ENCODE measurements around the gene RFTN2.
"Not testable (repeated sequence)": the region's sequence is repeated elsewhere in the genome, so short reads cannot be mapped to it uniquely, and the experiment has no call there.

RFTN2 gene, protein sequence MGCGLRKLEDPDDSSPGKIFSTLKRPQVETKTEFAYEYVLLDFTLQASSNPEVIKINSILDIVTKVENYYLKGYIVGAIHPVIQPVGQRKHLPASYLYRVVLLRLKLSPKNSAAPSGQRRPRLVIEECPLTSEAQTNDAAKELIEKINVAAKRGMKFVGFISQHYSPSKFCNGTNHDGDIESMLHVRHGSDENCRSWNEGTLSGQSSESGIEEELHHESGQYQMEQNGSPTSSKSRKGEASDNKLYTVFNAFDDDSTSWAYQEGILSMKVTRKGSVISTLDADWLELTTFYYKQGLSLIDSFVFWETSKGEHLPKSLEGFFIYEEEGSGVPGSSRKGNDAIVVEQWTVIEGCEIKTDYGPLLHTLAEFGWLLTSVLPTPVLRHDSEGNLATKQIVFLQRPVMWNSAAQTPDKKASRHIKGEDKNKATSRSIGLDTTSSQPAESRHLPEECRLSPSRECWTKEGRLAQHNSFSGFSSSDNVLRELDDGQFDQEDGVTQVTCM

DNA sequence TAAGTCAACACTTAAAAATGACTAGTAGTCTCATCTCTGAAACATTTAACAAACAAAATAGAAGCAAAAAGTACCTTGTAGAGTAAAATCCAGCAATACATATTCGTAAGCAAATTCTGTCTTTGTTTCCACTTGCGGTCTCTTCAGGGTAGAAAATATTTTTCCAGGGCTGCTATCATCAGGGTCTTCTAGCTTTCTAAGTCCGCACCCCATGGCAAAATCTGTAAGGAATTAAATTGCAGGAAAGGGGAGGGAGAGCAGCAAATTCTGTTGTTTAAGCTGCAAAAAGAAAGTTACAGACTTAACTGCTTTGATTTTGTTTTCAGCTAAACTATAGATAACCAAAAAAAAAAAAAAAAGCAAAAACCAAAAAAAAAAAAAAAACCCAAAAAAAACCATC lies at the start of gene RFTN2:
Gene RFTN2, minus strand, starts transcription at position 342 of the 400 bp plus-strand sequence. Its CDS starts 129 bp downstream, at position 213.
- no peak for DNase-seq

DNA sequence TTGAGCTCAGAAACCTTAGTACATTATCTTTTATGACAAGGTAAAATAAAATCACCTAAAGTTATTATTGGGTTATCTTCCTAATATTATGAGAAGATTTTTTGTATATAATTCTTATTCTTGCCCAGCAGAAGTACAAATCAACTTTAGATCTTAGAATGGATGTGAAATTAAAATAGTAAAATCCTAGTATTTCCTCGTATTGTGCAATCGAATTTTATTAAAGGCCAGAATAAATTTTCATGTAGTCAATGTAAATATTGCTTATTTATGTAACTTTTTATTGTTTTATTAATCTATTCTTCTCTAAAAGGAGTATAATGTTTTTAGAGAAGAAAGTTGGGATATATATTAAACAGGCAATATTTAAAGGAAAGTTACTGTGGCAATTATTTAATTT lies 42.5 kb upstream of the RFTN2 start:
- no peak for DNase-seq

DNA sequence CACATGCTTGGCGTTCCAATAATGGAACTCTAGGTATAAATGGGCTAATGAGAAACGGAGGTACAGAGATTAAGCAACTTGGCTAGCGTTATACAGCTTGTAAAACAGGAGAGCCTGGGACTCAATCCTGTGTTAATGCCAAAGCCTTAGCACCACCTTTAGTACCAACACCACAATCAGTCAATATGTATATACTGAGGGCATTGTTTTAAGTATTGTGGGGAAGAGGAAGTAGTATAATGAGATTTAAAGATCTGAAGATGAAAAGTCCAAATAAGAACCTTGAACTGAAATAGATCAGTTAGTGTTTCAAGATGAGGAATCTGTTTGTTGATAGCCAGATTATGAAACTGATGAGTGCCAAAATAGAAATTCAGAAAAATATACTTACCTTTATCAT lies 37.9 kb upstream of the RFTN2 start:
- no peak for DNase-seq

DNA sequence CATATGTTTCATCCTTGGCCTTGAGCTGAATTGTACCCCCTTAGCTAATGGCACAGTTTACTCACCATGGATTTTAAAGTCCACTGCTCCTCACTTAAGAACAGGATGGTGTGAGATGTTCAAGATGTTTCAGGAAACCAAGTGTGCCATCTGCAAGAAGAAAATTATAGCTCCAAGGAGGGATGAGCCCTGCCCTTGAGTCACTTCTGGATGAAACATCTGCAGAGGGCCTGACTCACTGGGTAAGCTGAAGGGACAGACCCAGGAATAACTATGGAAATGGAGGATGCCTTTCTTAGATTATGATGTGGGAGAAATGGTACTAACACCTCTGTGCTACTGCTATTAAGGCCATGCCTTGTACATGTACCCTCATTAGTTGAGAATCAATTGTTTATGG lies 36.2 kb upstream of the RFTN2 start:
- no peak for DNase-seq

DNA sequence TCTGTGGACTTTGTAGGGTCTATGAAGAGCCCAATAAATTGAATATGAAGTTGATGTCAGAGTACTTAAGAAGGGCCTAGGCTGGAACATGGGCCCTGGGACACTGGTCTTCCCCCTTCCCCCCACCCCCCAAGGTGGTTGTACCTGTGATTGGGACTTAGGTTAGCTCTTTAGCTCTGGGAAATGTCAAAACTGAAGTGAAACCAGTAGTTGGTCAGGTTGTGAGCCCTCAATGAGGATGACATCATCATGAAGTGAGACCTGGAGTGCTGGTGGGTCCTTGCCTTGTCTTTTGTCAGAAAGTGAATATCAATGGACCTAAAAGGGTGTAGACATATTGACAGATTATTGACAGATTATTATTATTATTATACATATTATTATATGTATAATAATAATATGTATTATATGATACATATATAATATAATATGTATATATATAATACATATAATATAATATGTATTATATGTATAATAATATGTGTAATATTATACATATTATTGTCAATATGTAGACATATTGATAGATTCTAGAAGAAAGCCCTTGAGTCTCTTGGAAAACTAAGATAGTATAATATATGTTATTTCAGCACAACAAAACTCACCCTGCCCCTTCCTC lies 35.1 kb upstream of the RFTN2 start:
- peak in 1 of 2 donors; percentile 6 for DNase-seq

DNA sequence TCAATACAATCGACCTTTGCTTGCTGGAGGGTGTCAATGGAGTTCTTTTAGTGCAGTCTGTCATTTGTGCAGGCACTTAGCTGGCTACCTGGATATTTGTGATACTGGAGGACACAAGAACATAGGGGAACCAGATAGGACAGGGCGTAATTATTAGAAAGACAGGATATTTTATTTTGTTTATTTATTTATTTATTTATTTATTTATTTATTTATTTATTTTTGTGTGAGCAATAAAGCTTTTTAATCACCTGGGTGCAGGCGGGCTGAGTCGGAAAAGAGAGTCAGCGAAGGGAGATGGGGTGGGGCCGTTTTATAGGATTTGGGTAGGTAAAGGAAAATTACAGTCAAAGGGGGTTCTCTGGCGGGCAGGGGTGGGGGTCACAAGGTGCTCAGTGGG lies 33.8 kb upstream of the RFTN2 start:
- DNase-seq: not testable (repeated sequence)

DNA sequence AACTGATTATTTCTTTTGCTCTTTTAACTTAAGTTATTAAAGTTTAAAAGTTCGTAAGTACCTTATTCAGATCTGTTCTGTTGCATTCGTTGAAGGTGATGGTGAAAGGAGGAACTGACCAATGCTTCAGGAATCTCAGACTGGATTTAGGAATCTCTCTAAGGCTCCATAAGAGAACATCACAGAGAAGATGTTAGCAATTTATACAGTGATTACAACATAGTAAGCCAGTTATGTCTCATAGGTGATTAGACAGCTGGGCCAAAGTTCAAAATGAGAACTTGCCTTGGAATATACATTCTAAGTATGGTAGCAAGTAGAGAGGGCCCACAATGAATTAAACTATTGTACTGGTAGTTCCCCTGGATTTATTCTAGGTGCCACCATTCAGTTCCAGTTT lies 32.9 kb upstream of the RFTN2 start:
- DNase-seq: no peak

DNA sequence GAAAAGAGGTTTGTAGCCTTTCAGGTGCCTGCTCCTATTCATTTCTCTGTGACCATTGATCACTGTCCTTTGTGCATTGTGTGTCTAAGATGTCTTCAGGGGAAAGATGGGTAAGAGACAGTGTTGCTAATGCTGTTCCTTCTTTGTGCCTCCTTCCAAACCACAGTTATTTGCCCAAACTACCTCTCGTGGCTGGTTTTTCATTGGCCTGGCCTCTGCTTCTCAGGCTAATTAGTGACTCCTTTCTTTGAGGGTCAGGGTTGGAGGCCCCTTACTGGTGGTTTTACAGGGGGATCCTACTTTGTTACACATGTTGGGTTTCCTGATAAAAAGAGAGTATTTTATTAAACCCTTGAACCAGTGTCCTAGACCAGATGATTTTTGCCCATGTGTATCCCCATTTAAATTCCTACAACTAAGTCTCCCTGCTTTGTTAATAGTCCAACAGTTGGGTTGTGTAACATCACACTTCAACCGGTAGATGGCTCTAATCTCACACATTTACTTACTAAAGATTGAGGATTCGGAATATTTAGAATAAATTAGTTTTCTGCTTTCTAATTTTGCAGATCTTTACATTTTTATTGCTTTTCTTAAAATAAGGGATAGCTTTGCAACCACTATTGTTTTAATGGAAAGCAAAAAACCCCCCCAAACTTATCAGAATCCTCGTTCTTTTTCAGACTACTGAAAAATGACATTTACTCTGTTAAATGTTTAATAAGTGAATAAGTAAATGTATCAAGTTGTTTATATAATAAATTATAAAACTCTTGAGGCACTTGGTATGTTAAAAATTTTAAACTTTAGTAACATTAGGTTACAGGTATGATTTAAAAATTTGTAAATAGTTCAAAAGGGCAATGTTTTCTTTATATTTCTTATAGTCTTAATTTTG lies 32.2 kb upstream of the RFTN2 start:
- no peak for DNase-seq

DNA sequence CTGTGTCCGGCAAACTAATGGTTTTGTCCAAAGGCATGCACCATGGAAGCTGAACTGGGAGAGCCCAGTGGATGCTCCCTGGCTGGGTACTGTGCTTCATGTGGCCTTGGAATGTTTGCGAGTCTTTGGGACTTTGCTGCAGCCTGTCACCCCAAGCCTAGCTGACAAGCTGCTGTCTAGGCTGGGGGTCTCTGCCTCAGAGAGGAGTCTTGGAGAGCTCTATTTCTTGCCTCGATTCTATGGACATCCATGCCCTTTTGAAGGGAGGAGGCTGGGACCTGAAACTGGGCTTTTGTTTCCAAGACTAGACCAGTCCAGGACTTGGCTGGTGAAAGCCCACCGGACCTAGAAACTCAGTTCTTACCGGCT lies 31.4 kb upstream of the RFTN2 start:
- DNase-seq: no peak

DNA sequence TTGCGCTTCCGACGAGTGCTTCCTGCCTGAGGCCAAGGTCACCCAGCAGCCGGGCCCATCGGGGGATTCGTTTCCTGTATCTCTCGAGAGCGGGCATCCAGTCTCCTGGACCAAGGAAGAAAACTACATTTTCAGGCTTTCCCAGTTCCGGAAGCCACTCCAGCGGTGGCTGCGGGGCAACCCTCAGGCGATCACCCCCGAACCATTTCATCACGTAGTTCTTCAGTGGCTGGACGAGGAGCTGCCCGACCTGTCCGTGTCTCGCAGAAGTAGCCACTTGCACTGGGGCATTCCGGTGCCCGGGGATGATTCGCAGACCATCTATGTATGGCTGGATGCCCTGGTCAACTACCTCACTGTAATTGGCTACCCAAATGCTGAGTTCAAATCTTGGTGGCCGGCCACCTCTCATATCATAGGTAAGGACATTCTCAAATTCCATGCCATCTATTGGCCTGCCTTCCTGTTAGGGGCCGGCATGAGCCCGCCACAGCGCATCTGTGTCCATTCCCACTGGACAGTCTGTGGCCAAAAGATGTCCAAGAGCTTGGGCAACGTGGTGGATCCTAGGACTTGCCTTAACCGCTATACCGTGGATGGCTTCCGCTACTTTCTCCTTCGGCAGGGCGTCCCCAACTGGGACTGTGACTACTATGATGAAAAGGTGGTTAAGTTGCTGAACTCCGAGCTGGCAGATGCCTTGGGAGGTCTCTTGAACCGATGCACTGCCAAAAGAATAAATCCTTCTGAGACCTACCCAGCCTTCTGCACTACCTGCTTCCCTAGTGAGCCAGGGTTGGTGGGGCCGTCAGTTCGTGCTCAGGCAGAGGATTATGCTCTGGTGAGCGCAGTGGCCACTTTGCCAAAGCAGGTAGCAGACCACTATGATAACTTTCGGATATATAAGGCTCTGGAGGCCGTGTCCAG lies 30.8 kb upstream of the RFTN2 start:
- peak in 1 of 2 donors; percentile 21 for DNase-seq

DNA sequence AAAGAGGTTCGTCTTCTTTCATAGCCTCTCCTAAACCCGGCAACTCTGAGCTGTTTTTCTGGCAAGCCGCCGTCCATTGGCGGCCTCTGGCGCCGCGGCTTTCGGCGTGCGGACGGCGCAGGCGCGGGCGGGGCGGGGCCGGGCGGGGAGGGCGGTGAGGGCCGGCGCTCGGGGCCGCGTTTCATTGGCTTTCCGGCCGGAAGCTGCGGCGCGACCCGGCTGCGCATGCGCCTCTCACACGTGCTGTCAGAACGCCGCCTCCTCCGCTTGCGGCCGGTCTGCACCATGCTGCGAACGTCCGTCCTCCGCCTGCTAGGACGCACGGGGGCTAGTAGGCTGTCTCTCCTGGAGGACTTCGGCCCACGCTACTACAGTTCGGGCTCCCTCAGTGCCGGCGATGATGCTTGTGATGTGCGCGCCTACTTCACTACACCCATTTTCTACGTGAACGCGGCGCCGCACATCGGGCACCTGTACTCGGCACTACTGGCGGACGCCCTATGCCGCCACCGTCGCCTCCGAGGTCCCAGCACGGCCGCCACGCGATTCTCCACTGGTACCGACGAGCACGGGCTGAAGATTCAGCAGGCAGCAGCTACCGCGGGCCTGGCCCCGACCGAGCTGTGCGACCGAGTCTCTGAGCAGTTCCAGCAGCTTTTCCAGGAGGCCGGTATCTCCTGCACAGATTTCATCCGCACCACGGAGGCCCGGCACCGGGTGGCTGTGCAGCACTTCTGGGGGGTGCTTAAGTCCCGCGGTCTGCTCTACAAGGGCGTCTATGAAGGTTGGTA lies 29.9 kb upstream of the RFTN2 start, which contains the start of gene MARS2:
Gene MARS2, plus strand, starts transcription at position 249 of the 791 bp plus-strand sequence. Its CDS starts 37 bp downstream, at position 286.
- DNase-seq: peak; percentile 86 to 89

DNA sequence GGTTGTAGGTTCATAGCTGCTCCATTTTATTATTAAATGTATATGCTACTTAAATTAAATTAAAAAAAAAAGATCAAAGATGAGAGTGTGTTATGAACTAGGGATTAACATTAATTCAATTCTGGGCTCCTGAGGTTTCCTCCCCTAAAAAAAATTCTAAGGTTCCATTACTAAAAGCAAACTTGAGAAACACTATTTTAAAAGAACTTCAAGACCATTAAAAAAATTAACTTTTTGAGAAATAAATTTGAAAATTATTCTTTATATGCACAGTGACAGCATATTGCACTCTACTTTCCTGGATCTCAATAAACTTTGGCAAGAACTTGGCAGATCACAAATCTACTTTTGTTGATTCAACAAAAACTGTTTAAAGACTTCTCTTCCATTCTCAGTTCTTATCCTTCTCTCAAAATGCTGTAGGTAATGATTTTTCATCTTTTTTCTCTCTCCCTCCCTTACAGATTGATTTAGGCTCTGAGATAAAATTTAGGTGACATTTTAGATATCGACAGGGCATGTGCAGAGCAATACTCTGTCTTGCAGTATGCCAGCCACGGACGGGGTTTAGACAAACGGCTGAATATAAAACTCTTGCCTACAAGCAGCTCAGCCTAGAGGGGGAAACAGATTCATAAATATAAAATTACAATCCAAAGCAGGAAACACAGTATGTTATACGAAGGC lies 29.2 kb upstream of the RFTN2 start:
- DNase-seq: no peak

DNA sequence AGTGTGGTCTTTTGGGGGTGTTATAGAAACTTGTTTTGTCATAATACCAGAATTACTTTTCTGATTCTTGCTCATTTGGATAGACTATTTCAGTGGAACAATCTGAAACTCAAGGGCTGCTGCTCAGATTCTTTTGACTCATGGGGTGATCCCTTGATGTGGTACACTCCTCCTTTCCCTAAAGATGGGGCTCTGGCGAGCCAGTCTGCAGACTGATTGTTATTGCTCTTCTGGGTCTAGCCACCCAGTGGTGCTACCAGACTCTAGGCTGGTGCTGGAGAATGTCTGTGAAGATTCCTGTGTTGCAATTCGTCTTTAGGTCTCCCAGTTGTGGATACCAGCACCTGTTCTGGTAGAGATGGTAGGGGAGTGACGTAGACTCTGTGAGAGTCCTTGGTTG lies 25.6 kb upstream of the RFTN2 start:
- DNase-seq: no peak

DNA sequence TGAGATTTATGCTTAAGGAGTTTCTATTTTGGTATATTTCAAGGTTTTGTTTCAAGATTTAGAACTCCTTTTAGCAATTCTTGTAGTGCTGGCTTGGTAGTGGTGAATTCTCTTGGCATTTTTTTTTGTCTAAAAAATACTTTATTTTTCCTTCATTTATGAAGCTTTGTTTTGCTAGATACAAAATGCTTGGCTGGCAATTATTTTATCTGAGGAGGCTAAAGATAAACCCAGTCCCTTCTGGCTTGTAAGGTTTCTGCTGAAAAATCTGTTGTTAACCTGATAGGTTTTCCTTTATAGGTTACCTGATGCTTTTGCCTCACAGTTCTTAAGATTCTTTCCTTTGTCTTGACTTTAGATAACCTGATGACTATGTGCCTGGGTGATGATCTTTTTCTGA lies 24.3 kb upstream of the RFTN2 start:
- not testable (repeated sequence) for DNase-seq

DNA sequence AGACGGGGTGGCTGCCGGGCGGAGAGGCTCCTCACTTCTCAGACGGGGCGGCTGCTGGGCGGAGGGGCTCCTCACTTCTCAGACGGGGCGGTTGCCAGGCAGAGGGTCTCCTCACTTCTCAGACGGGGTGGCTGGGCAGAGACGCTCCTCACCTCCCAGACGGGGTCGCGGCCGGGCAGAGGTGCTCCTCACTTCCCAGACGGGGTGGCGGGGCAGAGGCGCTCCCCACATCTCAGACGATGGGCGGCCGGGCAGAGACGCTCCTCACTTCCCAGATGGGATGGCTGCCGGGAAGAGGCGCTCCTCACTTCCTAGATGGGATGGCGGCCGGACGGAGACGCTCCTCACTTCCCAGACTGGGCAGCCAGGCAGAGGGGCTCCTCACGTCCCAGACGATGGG lies 21.2 kb upstream of the RFTN2 start:
- DNase-seq: not testable (repeated sequence)

DNA sequence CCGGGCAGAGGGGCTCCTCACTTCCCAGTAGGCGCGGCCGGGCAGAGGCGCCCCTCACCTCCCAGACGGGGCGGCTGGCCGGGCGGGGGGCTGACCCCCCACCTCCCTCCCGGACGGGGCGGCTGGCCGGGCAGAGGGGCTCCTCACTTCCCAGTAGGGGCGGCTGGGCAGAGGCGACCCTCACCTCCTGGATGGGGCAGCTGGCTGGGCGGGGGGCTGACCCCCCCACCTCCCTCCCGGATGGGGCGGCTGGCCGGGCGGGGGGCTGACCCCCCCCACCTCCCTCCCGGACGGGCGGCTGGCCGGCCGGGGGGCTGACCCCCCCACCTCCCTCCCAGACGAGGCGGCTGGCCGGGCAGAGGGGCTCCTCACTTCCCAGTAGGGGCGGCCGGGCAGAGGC lies 20.6 kb upstream of the RFTN2 start:
- DNase-seq: not testable (repeated sequence)

DNA sequence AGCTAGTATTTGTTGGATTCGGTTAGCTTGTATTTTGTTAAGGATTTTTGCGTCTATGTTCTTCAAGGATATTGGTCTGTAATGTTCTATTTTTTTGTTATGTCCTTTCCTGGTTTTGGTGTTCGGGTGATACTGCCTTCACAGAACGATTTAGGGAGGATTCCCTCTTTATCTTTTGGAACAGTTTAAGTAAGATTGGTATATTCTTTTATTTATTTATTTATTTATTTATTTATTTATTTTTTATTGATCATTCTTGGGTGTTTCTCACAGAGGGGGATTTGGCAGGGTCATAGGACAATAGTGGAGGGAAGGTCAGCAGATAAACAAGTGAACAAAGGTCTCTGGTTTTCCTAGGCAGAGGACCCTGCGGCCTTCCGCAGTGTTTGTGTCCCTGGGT lies 19.8 kb upstream of the RFTN2 start:
- not testable (repeated sequence) for DNase-seq

DNA sequence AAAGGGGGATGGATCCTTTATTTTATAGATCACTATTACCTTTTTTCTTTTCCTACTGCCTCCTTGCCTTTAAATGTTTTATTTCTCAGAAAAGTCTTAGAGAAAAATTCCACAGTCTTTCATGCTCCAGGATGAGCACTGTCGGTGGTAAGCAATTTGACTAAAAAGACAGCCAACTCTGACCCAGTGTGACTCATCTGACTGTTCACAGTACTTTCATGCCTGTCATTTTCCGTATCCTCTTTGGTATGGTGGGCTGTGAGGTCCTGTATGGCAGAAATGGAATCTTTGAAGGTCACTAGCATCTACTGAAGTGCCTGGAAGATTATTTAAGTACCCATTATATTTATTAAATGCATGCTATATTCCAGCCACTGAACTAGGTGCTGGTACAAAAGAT lies 2.1 kb upstream of the RFTN2 start:
- no peak for DNase-seq

DNA sequence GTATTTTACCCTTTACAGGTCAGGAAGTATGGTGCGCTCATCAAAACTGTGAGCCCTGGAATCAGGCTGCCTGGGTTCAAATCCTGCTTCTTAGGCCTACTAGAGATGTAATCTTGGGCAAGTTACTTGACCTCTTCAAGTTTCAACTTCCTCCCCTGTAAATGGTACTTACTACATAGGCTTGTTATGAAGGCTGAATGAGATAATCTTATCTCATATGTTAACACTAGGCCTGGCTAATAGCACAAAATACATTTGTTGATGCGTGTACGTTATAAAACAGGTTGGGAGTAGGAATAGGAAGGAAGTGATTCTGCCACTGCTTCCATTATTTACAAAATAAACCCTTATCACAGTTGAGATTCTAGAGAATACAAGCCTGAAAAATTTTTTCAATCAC lies 1.7 kb upstream of the RFTN2 start:
- DNase-seq: no peak

DNA sequence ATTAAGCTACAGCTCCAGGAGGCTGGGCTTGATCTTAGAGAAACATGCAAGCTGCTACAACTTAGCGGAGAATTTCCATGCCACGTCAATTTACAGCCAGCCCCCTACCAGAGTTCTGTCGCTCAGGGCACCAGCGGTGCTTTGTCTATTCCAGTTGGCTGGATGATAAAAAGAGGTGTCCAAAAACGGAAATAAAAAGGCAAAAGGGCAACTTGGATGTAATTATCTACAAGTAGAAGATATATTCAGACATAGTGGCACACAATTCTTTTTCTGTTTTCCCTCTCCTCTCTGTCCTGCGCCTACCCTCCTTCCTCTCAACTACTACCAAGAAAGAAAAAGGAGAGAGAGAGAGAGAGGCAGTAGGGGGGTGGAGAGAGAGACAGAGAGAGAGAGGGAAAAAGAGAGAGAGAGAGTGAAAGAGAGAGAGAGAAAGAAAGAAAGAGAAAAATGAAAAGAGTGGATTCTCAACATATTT lies 363 bp upstream of the RFTN2 start:
- no peak for DNase-seq
